H1 (cell line): Measurements from ENCODE around the gene CAMK2D. TPM values are rescaled to one million over a fixed set of nuclear protein-coding genes. Genes with fewer than 3 reads are reported as not detected.

Experiments used
- CTCF ChIA-PET: fragments of 300-600 bp; sonication (Branson Sonifier 250); formaldehyde crosslinking; loops from one replicate; lab custom pipeline; 2021; ENCODE audit not compliant: partially characterized antibody; lab: Charles Lee
- POLR2A ChIA-PET: fragments of 300-600 bp; sonication (Branson Sonifier 250); formaldehyde crosslinking; loops from one replicate; lab custom pipeline; 2021; ENCODE audit warnings: inconsistent platforms; ENCODE audit not compliant: partially characterized antibody; lab: Charles Lee
- DNase-seq, 2 experiments: peaks; one replicate each; pipeline versions ENCODE4 v3.0.0 to v3.0.0-alpha.2; 2010 to 2022; ENCODE audit warnings: low spot score in 2 of 2, low read depth in 1 of 2, mixed read lengths in 1 of 2
- FAIRE-seq: peaks from 2 replicates; lab custom pipeline; 2011; peaks lifted over from hg19 to GRCh38; lab: Jason Lieb, UNC
- H2AFZ ChIP-seq: 2 replicates; pipeline ENCODE4 v1.8.1; 2012; ENCODE audit warnings: low read length, inconsistent platforms
- H2AK5ac ChIP-seq: 2 replicates; pipeline ENCODE4 v1.6.1; 2013; ENCODE audit warnings: low read depth, low read length
- H2BK120ac ChIP-seq: replicated peaks from 2 replicates; pipeline ENCODE3; 2013; ENCODE audit warnings: low read depth, low read length, inconsistent platforms
- H2BK12ac ChIP-seq: 2 replicates; pipeline ENCODE4 v1.6.1; 2013; ENCODE audit warnings: low read depth, low read length
- H2BK15ac ChIP-seq: 2 replicates; pipeline ENCODE4 v1.6.1; 2013; ENCODE audit warnings: low read length
- H2BK20ac ChIP-seq: 2 replicates; pipeline ENCODE4 v1.6.1; 2013; ENCODE audit warnings: low read length
- H2BK5ac ChIP-seq: 2 replicates; pipeline ENCODE4 v1.6.1; 2013; ENCODE audit warnings: low read depth, low read length
- H3K14ac ChIP-seq: 2 replicates; pipeline ENCODE4 v1.6.1; 2013; ENCODE audit warnings: inconsistent platforms; ENCODE audit not compliant: insufficient read length
- H3K18ac ChIP-seq: 2 replicates; pipeline ENCODE4 v1.6.1; 2013; ENCODE audit warnings: low read length; ENCODE audit errors: extremely low read depth
- H3K23ac ChIP-seq: 2 replicates; pipeline ENCODE4 v1.6.1; 2013; ENCODE audit warnings: inconsistent platforms; ENCODE audit not compliant: insufficient read length
- H3K23me2 ChIP-seq: 2 replicates; pipeline ENCODE4 v1.6.1; 2013; ENCODE audit warnings: low read depth, low read length
- H3K27ac ChIP-seq: 2 replicates; pipeline ENCODE4 v1.6.1; 2011; ENCODE audit warnings: low read depth, low read length, inconsistent platforms
- H3K27me3 ChIP-seq, 4 experiments: replicated peaks in 1 of 4; 1 replicate in 1 of 4; 2 replicates in 3 of 4; pipeline versions ENCODE4 v1.6.1 to v1.8.1; 2011 to 2013; ENCODE audit warnings: low read length in 3 of 4, mild to moderate bottlenecking in 3 of 4, inconsistent platforms in 2 of 4, mixed read lengths in 2 of 4, moderate library complexity in 1 of 4; ENCODE audit not compliant: control insufficient read depth in 3 of 4, insufficient read depth in 3 of 4; ENCODE audit errors: extremely low read depth in 1 of 4
- H3K36me3 ChIP-seq, 4 experiments: 2 replicates each; pipeline versions ENCODE4 v1.6.1 to v1.8.1; 2011 to 2013; ENCODE audit warnings: mild to moderate bottlenecking in 4 of 4, low read length in 3 of 4, moderate library complexity in 2 of 4, control low read depth in 1 of 4, inconsistent platforms in 1 of 4; ENCODE audit not compliant: insufficient read depth in 4 of 4, control insufficient read depth in 2 of 4
- H3K4ac ChIP-seq: replicated peaks from 2 replicates; pipeline ENCODE3; 2013; ENCODE audit warnings: low read length, low read depth, mixed read lengths, inconsistent platforms; ENCODE audit not compliant: insufficient read length
- H3K4me1 ChIP-seq, 4 experiments: replicated peaks in 1 of 4; 1 replicate in 1 of 4; 2 replicates in 3 of 4; pipeline versions ENCODE4 v1.6.1 to v1.8.1; 2011 to 2013; ENCODE audit warnings: low read length in 3 of 4, inconsistent platforms in 2 of 4, mixed read lengths in 1 of 4; ENCODE audit not compliant: insufficient read depth in 4 of 4, control insufficient read depth in 3 of 4
- H3K4me2 ChIP-seq, 2 experiments: 2 replicates each; pipeline versions ENCODE4 v1.6.1 to v1.8.1; 2011 to 2013; ENCODE audit warnings: low read depth in 2 of 2, low read length in 2 of 2, control low read depth in 1 of 2, inconsistent platforms in 1 of 2, mild to moderate bottlenecking in 1 of 2; ENCODE audit not compliant: insufficient read depth in 1 of 2
- H3K4me3 ChIP-seq, 4 experiments: fragments of 200-600, 300-600 bp in 1 of 4; sonication (generic), shearing (Covaris generic), sonication (Bioruptor Twin) in 1 of 4; 2 replicates each; pipeline versions ENCODE4 v1.5.1 to v1.8.1; 2011 to 2016; ENCODE audit warnings: low read length in 4 of 4, low read depth in 3 of 4, control low read depth in 2 of 4, inconsistent platforms in 2 of 4, mild to moderate bottlenecking in 2 of 4, mixed read lengths in 1 of 4, moderate library complexity in 1 of 4; ENCODE audit not compliant: insufficient read depth in 2 of 4; ENCODE audit errors: extremely low read depth in 1 of 4
- H3K56ac ChIP-seq: replicated peaks from 2 replicates; pipeline ENCODE3; 2013; ENCODE audit warnings: low read depth, mild to moderate bottlenecking, mixed read lengths, low read length, inconsistent platforms; ENCODE audit not compliant: insufficient read length
- H3K79me1 ChIP-seq: 2 replicates; pipeline ENCODE4 v1.6.1; 2013; ENCODE audit warnings: low read depth, low read length, control low read depth
- H3K79me2 ChIP-seq, 2 experiments: 2 replicates each; pipeline versions ENCODE4 v1.6.1 to v1.8.1; 2012 to 2013; ENCODE audit warnings: low read length in 2 of 2, mild to moderate bottlenecking in 2 of 2, inconsistent platforms in 1 of 2; ENCODE audit not compliant: insufficient read depth in 2 of 2, control insufficient read depth in 1 of 2
- H3K9ac ChIP-seq, 4 experiments: replicated peaks in 1 of 4; 1 replicate in 1 of 4; 2 replicates in 3 of 4; pipeline versions ENCODE4 v1.6.1 to v1.8.1; 2011 to 2013; ENCODE audit warnings: low read depth in 3 of 4, low read length in 3 of 4, control low read depth in 2 of 4, mild to moderate bottlenecking in 2 of 4, moderate library complexity in 2 of 4, inconsistent platforms in 1 of 4; ENCODE audit errors: extremely low read depth in 1 of 4
- H3K9me3 ChIP-seq, 2 experiments: 2 replicates each; pipeline versions ENCODE4 v1.6.1 to v1.8.1; 2012 to 2013; ENCODE audit warnings: mild to moderate bottlenecking in 2 of 2, moderate library complexity in 2 of 2, control low read depth in 1 of 2, inconsistent platforms in 1 of 2, low read depth in 1 of 2, low read length in 1 of 2, mixed read lengths in 1 of 2; ENCODE audit not compliant: insufficient read depth in 2 of 2
- H4K20me1 ChIP-seq, 2 experiments: replicated peaks in 1 of 2; 2 replicates each; pipeline versions ENCODE3 to v1.8.1; 2011 to 2013; ENCODE audit warnings: inconsistent platforms in 2 of 2, low read length in 2 of 2, mild to moderate bottlenecking in 1 of 2; ENCODE audit not compliant: insufficient read depth in 2 of 2, control insufficient read depth in 1 of 2
- H4K5ac ChIP-seq: 2 replicates; pipeline ENCODE4 v1.6.1; 2013; ENCODE audit warnings: low read length, low read depth, mixed read lengths, inconsistent platforms; ENCODE audit not compliant: insufficient read length
- H4K8ac ChIP-seq: 2 replicates; pipeline ENCODE4 v1.8.0; 2013; ENCODE audit warnings: mild to moderate bottlenecking, moderate library complexity, low read length, inconsistent platforms; ENCODE audit not compliant: insufficient read depth; ENCODE audit errors: extremely low read depth
- H4K91ac ChIP-seq: replicated peaks from 2 replicates; pipeline ENCODE3; 2013; ENCODE audit warnings: low read length, mixed read lengths, inconsistent platforms; ENCODE audit not compliant: insufficient read length
- CHD1 ChIP-seq: IDR thresholded peaks from 2 replicates; pipeline ENCODE4 v1.6.1; 2012; ENCODE audit warnings: low read depth, low read length, improper control_type of control experiment
- CHD2 ChIP-seq: IDR thresholded peaks from 2 replicates; pipeline ENCODE4 v1.6.1; 2012; ENCODE audit warnings: low read length, improper control_type of control experiment
- GTF2F1 ChIP-seq: IDR thresholded peaks from 2 replicates; pipeline ENCODE4 v1.6.1; 2012; ENCODE audit warnings: low read depth, low read length, improper control_type of control experiment, borderline replicate concordance
- KDM1A ChIP-seq: fragments of 200-600, 300-600 bp; sonication (generic); IDR thresholded peaks from 2 replicates; pipeline ENCODE4 v1.7.1; 2016; ENCODE audit warnings: mild to moderate bottlenecking, low read length, borderline replicate concordance
- KDM4A ChIP-seq: IDR thresholded peaks from one replicate; pipeline ENCODE4 v1.7.1; 2012; ENCODE audit warnings: low read depth, mild to moderate bottlenecking, moderate library complexity, low read length, inconsistent platforms; ENCODE audit not compliant: severe bottlenecking
- RNF2 ChIP-seq: fragments of 200-900, 300-1000 bp; sonication (generic); IDR thresholded peaks from 2 replicates; pipeline ENCODE4 v1.7.1; 2016; ENCODE audit warnings: borderline replicate concordance, low read depth, mild to moderate bottlenecking, antibody characterized with exemption, low read length; ENCODE audit not compliant: poor library complexity, severe bottlenecking; ENCODE audit errors: missing control alignments
- SIN3A ChIP-seq, 2 experiments: IDR thresholded peaks in 1 of 2; conservative IDR thresholded peaks in 1 of 2; 2 replicates each; pipeline ENCODE4 v1.6.1; 2011 to 2012; ENCODE audit warnings: low read length in 2 of 2, improper control_type of control experiment in 1 of 2, low read depth in 1 of 2, mild to moderate bottlenecking in 1 of 2
- TEAD4 ChIP-seq: IDR thresholded peaks from 2 replicates; pipeline ENCODE4 v1.6.1; 2012; ENCODE audit warnings: low read depth, low read length, inconsistent platforms, mixed read lengths
- WGBS, 2 experiments: shearing (Covaris generic) in 1 of 2; methylation state at CpG; one replicate each; pipeline versions ENCODE4 v1.1.6 to v1.1.7; 2013 to 2015; ENCODE audit warnings: low lambda C conversion rate in 2 of 2, mixed read lengths in 2 of 2, inconsistent platforms in 1 of 2, low coverage in 1 of 2, missing lambda C conversion rate in 1 of 2; ENCODE audit not compliant: insufficient replicate concordance in 2 of 2, insufficient coverage in 1 of 2, insufficient read length in 1 of 2; ENCODE audit errors: extremely low coverage in 1 of 2, missing lambda C conversion rate in 1 of 2; 5-methylcytosine and 5-hydroxymethylcytosine counted together
- polyA plus RNA-seq, 7 experiments: library from polyadenylated mRNA; depleted of rRNA in 3 of 7; stranded (reverse) in 5 of 7; unstranded in 2 of 7; fragments of >200 nt in 5 of 7; fragments of 200-250 nt in 2 of 7; gene quantifications; 1 replicate in 5 of 7; 2 replicates in 1 of 7; 4 replicates in 1 of 7; pipeline versions ENCODE4 v1.2.1 to v1.2.3, GENCODE V29; 2011 to 2013; ENCODE audit warnings: missing spikeins in 2 of 7, mixed read lengths in 2 of 7
- total RNA-seq: library from RNA; stranded (reverse); fragmentation: NEBNext Ultra II Directional; extraction: Animal tissue kit (Norgen Biotek cat#: 25700); gene quantifications from 2 replicates; pipeline ENCODE4 v1.2.1, GENCODE V29; 2021

Gene CAMK2D
- total and polyA plus RNA-seq, 2 of the 8 experiments (the other 6 are each of a cell fraction or from before 2014, with no cell fraction given): 3.2 to 7.0 TPM

DNA sequence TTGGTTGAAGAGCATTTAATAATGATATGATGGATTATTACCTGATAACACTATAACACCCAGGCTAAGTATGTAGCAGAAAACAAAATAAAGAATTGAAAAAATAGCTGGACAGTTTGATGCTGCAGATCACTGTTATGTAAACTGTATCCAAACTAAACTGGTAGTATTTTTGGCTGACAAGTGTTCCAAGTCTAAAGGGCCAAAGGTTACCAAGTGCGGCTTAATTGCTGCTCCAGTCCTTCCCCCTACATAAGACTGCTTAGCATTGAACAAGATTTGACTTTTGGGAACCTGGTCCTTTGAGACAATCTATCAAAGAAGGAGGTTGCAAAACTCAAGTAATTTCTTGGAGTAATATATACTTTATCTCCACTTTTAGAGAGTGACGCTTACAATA lies 249.6 kb downstream of the CAMK2D start:
- H3K27ac ChIP-seq: no peak overlapping the region
- no peaks in the 10 kb centered on the region for H3K36me3 ChIP-seq
- H3K23me2 ChIP-seq: no peaks in the 10 kb centered on the region
- H3K4me1 ChIP-seq: no peaks in the 10 kb centered on the region
- no peak overlapping the region for H2BK15ac ChIP-seq
- TF ChIP-seq KDM4A: no peak
- TF ChIP-seq CHD1: no peak
- no peak for TF ChIP-seq TEAD4
- no peak for TF ChIP-seq RNF2
- TF ChIP-seq SIN3A (conservative IDR thresholded peaks at IDR 0.05 in 1 of 2, IDR thresholded peaks at IDR 0.05 in 1 of 2; ENCODE audit: low read depth in 1 of 2, low read length in 2 of 2): no peak
- no peak for TF ChIP-seq GTF2F1
- TF ChIP-seq KDM1A: no peak
- no peak for TF ChIP-seq CHD2
- no peak overlapping the region for H2BK20ac ChIP-seq
- H2AK5ac ChIP-seq: no peak overlapping the region
- H3K9me3 ChIP-seq: no peaks in the 10 kb centered on the region
- 97% methylated on average over 2 of the region's 2 CpGs; no CpG with 5 or more reads in 1 of the 2 experiments for WGBS, 2 experiments
- POLR2A ChIA-PET: no interaction called here
- no peak overlapping the region for H3K4me3 ChIP-seq
- H2BK12ac ChIP-seq: no peak overlapping the region
- H2AFZ ChIP-seq: no peak overlapping the region
- no peak overlapping the region for H3K56ac ChIP-seq
- H3K79me2 ChIP-seq: no peaks in the 10 kb centered on the region
- H3K4ac ChIP-seq: no peak overlapping the region
- H3K4me2 ChIP-seq: no peak overlapping the region
- H4K5ac ChIP-seq: no peak overlapping the region
- no peak overlapping the region for H3K18ac ChIP-seq
- no peak for FAIRE-seq
- CTCF ChIA-PET: no interaction called here
- no peak overlapping the region for H2BK5ac ChIP-seq
- H3K14ac ChIP-seq: no peak overlapping the region
- DNase-seq: no peak
- H2BK120ac ChIP-seq: no peak overlapping the region
- H4K8ac ChIP-seq: no peak overlapping the region
- H3K27me3 ChIP-seq: no peaks in the 10 kb centered on the region
- H4K91ac ChIP-seq: no peak overlapping the region
- no peak overlapping the region for H3K23ac ChIP-seq
- no peaks in the 10 kb centered on the region for H3K79me1 ChIP-seq
- no peaks in the 10 kb centered on the region for H4K20me1 ChIP-seq
- H3K9ac ChIP-seq: no peak overlapping the region
